H9 (cell line): ENCODE data around the gene NDE1. TPM values are rescaled to one million over a fixed set of nuclear protein-coding genes. Genes with fewer than 3 reads are reported as not detected.
"Not testable (repeated sequence)": the region's sequence is repeated elsewhere in the genome, so short reads cannot be mapped to it uniquely, and the experiment has no call there.

ENCODE experiments used
- DNase-seq: peaks from one replicate; pipeline ENCODE4 v3.0.0-alpha.2; 2017
- H2AFZ ChIP-seq: one replicate; pipeline ENCODE4 v1.6.1; 2013; ENCODE audit warnings: mild to moderate bottlenecking, low read length, control low read depth, moderate library complexity
- H2AK5ac ChIP-seq: 2 replicates; pipeline ENCODE4 v1.6.1; 2013; ENCODE audit warnings: low read length, control low read depth, mixed read lengths; ENCODE audit not compliant: insufficient read length
- H2BK120ac ChIP-seq: one replicate; pipeline ENCODE4 v1.6.1; 2013; ENCODE audit warnings: low read depth, mild to moderate bottlenecking, low read length, control low read depth, inconsistent platforms; ENCODE audit not compliant: poor library complexity, severe bottlenecking
- H2BK12ac ChIP-seq: 2 replicates; pipeline ENCODE4 v1.6.1; 2013; ENCODE audit warnings: low read length, control low read depth, mixed read lengths, low read depth; ENCODE audit not compliant: insufficient read length
- H2BK15ac ChIP-seq: 2 replicates; pipeline ENCODE4 v1.6.1; 2013; ENCODE audit warnings: low read depth, low read length, control low read depth
- H2BK20ac ChIP-seq: one replicate; pipeline ENCODE4 v1.6.1; 2013; ENCODE audit warnings: low read depth, mild to moderate bottlenecking, low read length, control low read depth, inconsistent platforms; ENCODE audit not compliant: poor library complexity, severe bottlenecking
- H2BK5ac ChIP-seq: 2 replicates; pipeline ENCODE4 v1.6.1; 2013; ENCODE audit warnings: low read length, control low read depth, mixed read lengths; ENCODE audit not compliant: insufficient read length
- H3K14ac ChIP-seq: 2 replicates; pipeline ENCODE4 v1.6.1; 2013; ENCODE audit warnings: low read length, control low read depth; ENCODE audit not compliant: insufficient read depth
- H3K18ac ChIP-seq: 2 replicates; pipeline ENCODE4 v1.6.1; 2013; ENCODE audit warnings: low read depth, mild to moderate bottlenecking, mixed read lengths, low read length, control low read depth; ENCODE audit not compliant: insufficient read length
- H3K23ac ChIP-seq: 2 replicates; pipeline ENCODE4 v1.6.1; 2013; ENCODE audit warnings: low read length, control low read depth, mixed read lengths, low read depth; ENCODE audit not compliant: insufficient read length
- H3K23me2 ChIP-seq: 2 replicates; pipeline ENCODE4 v1.6.1; 2013; ENCODE audit warnings: low read depth, mild to moderate bottlenecking, mixed read lengths, low read length, control low read depth; ENCODE audit not compliant: insufficient read length, poor library complexity, severe bottlenecking
- H3K27ac ChIP-seq: 2 replicates; pipeline ENCODE4 v1.5.1; 2013; ENCODE audit warnings: low read length, control low read depth, mixed read lengths, low read depth; ENCODE audit not compliant: insufficient read length
- H3K27me3 ChIP-seq: 2 replicates; pipeline ENCODE4 v1.6.1; 2013; ENCODE audit warnings: low read length, control low read depth, inconsistent platforms; ENCODE audit not compliant: insufficient read depth
- H3K4ac ChIP-seq: 2 replicates; pipeline ENCODE4 v1.6.1; 2013; ENCODE audit warnings: low read depth, mild to moderate bottlenecking, control low read depth, inconsistent platforms, low read length, moderate library complexity
- H3K4me1 ChIP-seq: 2 replicates; pipeline ENCODE4 v1.6.1; 2013; ENCODE audit warnings: low read length, control low read depth, inconsistent platforms; ENCODE audit not compliant: insufficient read depth
- H3K4me2 ChIP-seq: 2 replicates; pipeline ENCODE4 v1.6.1; 2013; ENCODE audit warnings: low read length, control low read depth, mixed read lengths; ENCODE audit not compliant: insufficient read length, insufficient read depth
- H3K56ac ChIP-seq: 2 replicates; pipeline ENCODE4 v1.6.1; 2013; ENCODE audit warnings: low read depth, mild to moderate bottlenecking, mixed read lengths, low read length, control low read depth; ENCODE audit not compliant: insufficient read length
- H3K79me1 ChIP-seq: 2 replicates; pipeline ENCODE4 v1.6.1; 2013; ENCODE audit warnings: low read depth, mild to moderate bottlenecking, moderate library complexity, low read length, control low read depth, inconsistent platforms; ENCODE audit not compliant: insufficient read depth, poor library complexity, severe bottlenecking
- H3K79me2 ChIP-seq: 2 replicates; pipeline ENCODE4 v1.6.1; 2013; ENCODE audit warnings: low read length, control low read depth, inconsistent platforms; ENCODE audit not compliant: insufficient read depth
- H3K9ac ChIP-seq: 2 replicates; pipeline ENCODE4 v1.6.1; 2013; ENCODE audit warnings: low read length, control low read depth, mixed read lengths; ENCODE audit not compliant: insufficient read length; ENCODE audit errors: extremely low read depth
- H3K9me3 ChIP-seq: one replicate; pipeline ENCODE4 v1.6.1; 2013; ENCODE audit warnings: low read depth, low read length, inconsistent platforms; ENCODE audit not compliant: control insufficient read depth
- H3T11ph ChIP-seq: one replicate; pipeline ENCODE4 v1.6.1; 2013; ENCODE audit warnings: mild to moderate bottlenecking, low read length, control low read depth, inconsistent platforms
- H4K20me1 ChIP-seq: one replicate; pipeline ENCODE4 v1.6.1; 2013; ENCODE audit not compliant: control insufficient read depth, insufficient read length, insufficient read depth
- H4K5ac ChIP-seq: 2 replicates; pipeline ENCODE4 v1.6.1; 2013; ENCODE audit warnings: low read depth, mild to moderate bottlenecking, mixed read lengths, low read length, control low read depth; ENCODE audit not compliant: insufficient read length
- H4K8ac ChIP-seq: replicated peaks from 2 replicates; pipeline ENCODE4 v1.6.1; 2013; ENCODE audit warnings: low read length, control low read depth, mixed read lengths, low read depth; ENCODE audit not compliant: insufficient read length
- H4K91ac ChIP-seq: 2 replicates; pipeline ENCODE4 v1.6.1; 2013; ENCODE audit warnings: low read depth, mild to moderate bottlenecking, moderate library complexity, mixed read lengths, low read length, control low read depth; ENCODE audit not compliant: insufficient read length
- H3K27ac Mint-ChIP-seq, 3 experiments: 2 replicates in 2 of 3; 3 replicates in 1 of 3; pipeline ENCODE4 v1.8.0; 2020 to 2021; ENCODE audit warnings: mixed read lengths in 3 of 3, mild to moderate bottlenecking in 1 of 3, moderate library complexity in 1 of 3
- H3K27me3 Mint-ChIP-seq: 2 replicates; pipeline ENCODE4 v1.8.0; 2021; ENCODE audit warnings: low read depth, mild to moderate bottlenecking, moderate library complexity, mixed read lengths
- H3K36me3 Mint-ChIP-seq, 3 experiments: 2 replicates in 2 of 3; 3 replicates in 1 of 3; pipeline ENCODE4 v1.8.0; 2020 to 2021; ENCODE audit warnings: low read depth in 3 of 3, mixed read lengths in 3 of 3; ENCODE audit not compliant: insufficient read depth in 1 of 3
- H3K4me1 Mint-ChIP-seq, 2 experiments: 2 replicates each; pipeline ENCODE4 v1.8.0; 2020; ENCODE audit warnings: mixed read lengths in 2 of 2
- H3K4me3 Mint-ChIP-seq, 2 experiments: 2 replicates in 1 of 2; 3 replicates in 1 of 2; pipeline ENCODE4 v1.8.0; 2020 to 2021; ENCODE audit warnings: mild to moderate bottlenecking in 2 of 2, mixed read lengths in 2 of 2, moderate library complexity in 1 of 2
- H3K9me3 Mint-ChIP-seq, 2 experiments: 2 replicates in 1 of 2; 3 replicates in 1 of 2; pipeline ENCODE4 v1.8.0; 2020; ENCODE audit warnings: mild to moderate bottlenecking in 2 of 2, mixed read lengths in 2 of 2, moderate library complexity in 1 of 2
- WGBS: extraction: QIAGEN DNeasy Blood & Tissue Kit; methylation state at CpG from one replicate; pipeline ENCODE4 v1.1.7; 2013; ENCODE audit warnings: missing lambda C conversion rate, low lambda C conversion rate, mixed read lengths; ENCODE audit not compliant: insufficient read length; ENCODE audit errors: extremely low coverage; 5-methylcytosine and 5-hydroxymethylcytosine counted together
- total RNA-seq: library from RNA; stranded (reverse); gene quantifications from 2 replicates; pipeline ENCODE4 v1.2.1, GENCODE V29; 2021

Gene NDE1
- total RNA-seq, 1 experiment from 2014 or later = 49.6 TPM

DNA sequence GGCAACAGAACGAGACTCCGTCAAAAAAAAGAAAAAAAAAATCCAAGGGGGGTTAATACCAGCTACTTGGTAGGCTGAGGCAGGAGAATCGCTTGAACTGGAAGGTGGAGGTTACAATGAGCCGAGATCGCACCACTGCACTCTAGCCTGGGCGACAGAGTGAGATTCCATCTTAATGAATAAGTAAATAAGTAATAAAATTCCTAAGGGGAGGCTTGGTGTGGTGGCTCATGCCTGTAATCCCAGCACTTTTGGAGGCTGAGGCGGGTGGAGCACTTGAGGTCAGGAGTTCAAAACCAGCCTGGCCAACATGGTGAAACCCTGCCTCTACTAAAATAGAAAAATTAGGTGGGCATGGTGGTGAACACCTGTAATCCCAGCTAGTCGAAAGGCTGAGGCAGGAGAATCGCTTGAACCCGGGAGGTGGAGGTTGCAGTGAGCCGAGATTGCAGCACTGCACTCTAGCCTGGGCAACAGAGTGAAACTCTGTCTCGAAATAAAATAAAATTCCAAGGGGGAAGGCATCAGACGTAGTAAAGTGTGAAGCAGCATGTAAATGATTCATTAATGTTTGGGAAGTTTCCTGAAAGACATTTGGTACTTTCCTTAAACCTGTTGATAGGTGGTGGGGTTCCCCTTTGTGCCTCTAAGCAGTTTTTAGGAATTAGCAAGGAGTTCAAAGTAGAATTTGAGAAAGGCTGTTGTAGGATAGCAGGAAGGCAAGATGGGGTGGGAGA lies 3.3 kb upstream of the NDE1 start:
- H3K27ac ChIP-seq, H3K27me3 ChIP-seq, H2BK5ac ChIP-seq, H4K91ac ChIP-seq, H4K20me1 ChIP-seq, H3K27ac Mint-ChIP-seq, H4K8ac ChIP-seq, H2BK15ac ChIP-seq, H3K4me1 ChIP-seq, H3K79me2 ChIP-seq, H2BK20ac ChIP-seq, H2BK120ac ChIP-seq, H3K9ac ChIP-seq, H3K9me3 ChIP-seq, H3T11ph ChIP-seq, H2AFZ ChIP-seq, H3K18ac ChIP-seq, H3K14ac ChIP-seq, H2BK12ac ChIP-seq, H3K23me2 ChIP-seq, H3K4me3 Mint-ChIP-seq, H3K4ac ChIP-seq, H3K36me3 Mint-ChIP-seq, H3K4me2 ChIP-seq, H3K27me3 Mint-ChIP-seq, H3K56ac ChIP-seq, H3K23ac ChIP-seq, H3K9me3 Mint-ChIP-seq, H3K79me1 ChIP-seq, H4K5ac ChIP-seq, DNase-seq: not testable (repeated sequence)
- peaks cover 20 to 22% of the 10 kb centered on the region in 2 experiments for H3K4me1 Mint-ChIP-seq
- H2AK5ac ChIP-seq = peak overlapping the region; percentile 30
- no CpG with 5 or more reads among the region's 13 CpGs for WGBS
